IMR-90 (cell line): ENCODE data around the gene LAMB3. TPM values are rescaled to one million over a fixed set of nuclear protein-coding genes. Genes with fewer than 3 reads are reported as not detected.

Experiments
- ATAC-seq: fragments of 200-7000 bp; cut with Tn5 transposase; 2 replicates; pipeline ENCODE4 v1.9.1; 2020; ENCODE audit warnings: low read depth, mild to moderate bottlenecking, moderate library complexity
- BruUV-seq: library from RNA; stranded (reverse); fragments of 400-500 nt; replicated peaks from 2 replicates; lab custom pipeline; 2021; lab: Mats Ljungman, UMichigan
- CTCF ChIA-PET: fragments of 300-600 bp; formaldehyde crosslinking; extraction: SDS; loops from one replicate; lab custom pipeline; 2021; ENCODE audit warnings: antibody characterized with exemption; lab: Yijun Ruan, JAX
- POLR2A ChIA-PET: fragments of 300-600 bp; sonication (Branson Sonifier 250); formaldehyde crosslinking; loops from one replicate; lab custom pipeline; 2022; ENCODE audit warnings: antibody characterized with exemption; ENCODE audit not compliant: unreplicated experiment; lab: Charles Lee
- DNase-seq: peaks from one replicate; pipeline ENCODE4 v3.0.0; 2013
- H2AFZ ChIP-seq: replicated peaks from 2 replicates; pipeline ENCODE3; 2013; ENCODE audit warnings: low read length, mild to moderate bottlenecking; ENCODE audit not compliant: poor library complexity
- H2AK5ac ChIP-seq: 2 replicates; pipeline ENCODE4 v1.6.1; 2013; ENCODE audit warnings: low read depth, low read length, inconsistent platforms
- H2AK9ac ChIP-seq: replicated peaks from 2 replicates; pipeline ENCODE3; 2013; ENCODE audit warnings: mild to moderate bottlenecking, low read depth, low read length, moderate library complexity; ENCODE audit not compliant: poor library complexity
- H2BK120ac ChIP-seq: 2 replicates; pipeline ENCODE4 v1.6.1; 2013; ENCODE audit warnings: low read depth, low read length, inconsistent platforms
- H2BK15ac ChIP-seq: 3 replicates; pipeline ENCODE4 v1.6.1; 2013; ENCODE audit warnings: low read depth, low read length, inconsistent platforms
- H2BK20ac ChIP-seq: 2 replicates; pipeline ENCODE4 v1.6.1; 2013; ENCODE audit warnings: low read depth, mild to moderate bottlenecking, inconsistent platforms, low read length, moderate library complexity
- H2BK5ac ChIP-seq: 2 replicates; pipeline ENCODE4 v1.6.1; 2013; ENCODE audit warnings: mild to moderate bottlenecking, low read depth, low read length, inconsistent platforms; ENCODE audit not compliant: poor library complexity, severe bottlenecking
- H3K14ac ChIP-seq: replicated peaks from 2 replicates; pipeline ENCODE4 v1.6.1; 2013; ENCODE audit warnings: low read depth, low read length, inconsistent platforms
- H3K18ac ChIP-seq: 2 replicates; pipeline ENCODE4 v1.6.1; 2013; ENCODE audit warnings: low read depth, low read length, control low read depth
- H3K23ac ChIP-seq: 2 replicates; pipeline ENCODE4 v1.6.1; 2013; ENCODE audit warnings: low read depth, low read length, inconsistent platforms
- H3K27ac ChIP-seq: 2 replicates; pipeline ENCODE4 v1.5.1; 2013; ENCODE audit warnings: mild to moderate bottlenecking, control low read depth, low read length; ENCODE audit not compliant: insufficient read depth
- H3K27me3 ChIP-seq: 2 replicates; pipeline ENCODE4 v1.6.1; 2013; ENCODE audit warnings: low read length; ENCODE audit not compliant: control insufficient read depth, insufficient read depth
- H3K36me3 ChIP-seq: 2 replicates; pipeline ENCODE4 v1.6.1; 2013; ENCODE audit warnings: low read length, mixed read lengths; ENCODE audit not compliant: control insufficient read depth, insufficient read depth
- H3K4ac ChIP-seq: 2 replicates; pipeline ENCODE4 v1.6.1; 2013; ENCODE audit warnings: low read depth, low read length, inconsistent platforms
- H3K4me1 ChIP-seq: 2 replicates; pipeline ENCODE4 v1.6.1; 2013; ENCODE audit warnings: low read length, mixed read lengths; ENCODE audit not compliant: control insufficient read depth, insufficient read depth
- H3K4me2 ChIP-seq: 2 replicates; pipeline ENCODE4 v1.6.1; 2013; ENCODE audit warnings: low read depth, mild to moderate bottlenecking, control low read depth, low read length, moderate library complexity
- H3K4me3 ChIP-seq: 2 replicates; pipeline ENCODE4 v1.5.1; 2013; ENCODE audit warnings: low read depth, mild to moderate bottlenecking, control low read depth, low read length, moderate library complexity; ENCODE audit not compliant: insufficient read depth
- H3K56ac ChIP-seq: 2 replicates; pipeline ENCODE4 v1.6.1; 2013; ENCODE audit warnings: low read length, inconsistent platforms; ENCODE audit not compliant: insufficient read depth; ENCODE audit errors: extremely low read depth
- H3K79me1 ChIP-seq, 2 experiments: 2 replicates each; pipeline ENCODE4 v1.6.1; 2013; ENCODE audit warnings: low read length in 2 of 2, inconsistent platforms in 1 of 2, low read depth in 1 of 2
- H3K9ac ChIP-seq: 2 replicates; pipeline ENCODE4 v1.6.1; 2013; ENCODE audit warnings: low read depth, low read length, control low read depth
- H3K9me1 ChIP-seq: 2 replicates; pipeline ENCODE4 v1.6.1; 2013; ENCODE audit warnings: low read length, inconsistent platforms; ENCODE audit not compliant: insufficient read depth
- H3K9me3 ChIP-seq: 2 replicates; pipeline ENCODE4 v1.6.1; 2013; ENCODE audit warnings: low read length; ENCODE audit not compliant: control insufficient read depth, insufficient read depth
- H4K20me1 ChIP-seq: 2 replicates; pipeline ENCODE4 v1.6.1; 2013; ENCODE audit warnings: low read length, inconsistent platforms; ENCODE audit not compliant: insufficient read depth
- H4K5ac ChIP-seq: 2 replicates; pipeline ENCODE4 v1.6.1; 2013; ENCODE audit warnings: mild to moderate bottlenecking, low read depth, low read length, control low read depth
- H4K8ac ChIP-seq, 2 experiments: 2 replicates each; pipeline ENCODE4 v1.6.1; 2013; ENCODE audit warnings: low read depth in 2 of 2, low read length in 2 of 2, control low read depth in 1 of 2, inconsistent platforms in 1 of 2
- H4K91ac ChIP-seq: 2 replicates; pipeline ENCODE4 v1.6.1; 2013; ENCODE audit warnings: low read depth, low read length, inconsistent platforms; ENCODE audit not compliant: insufficient read depth
- CEBPB ChIP-seq: IDR thresholded peaks from 2 replicates; pipeline ENCODE4 v1.6.1; 2012; ENCODE audit warnings: low read depth, low read length, improper control_type of control experiment
- CHD1 ChIP-seq: IDR thresholded peaks from 2 replicates; pipeline ENCODE4 v1.6.1; 2012; ENCODE audit warnings: low read depth, low read length, improper control_type of control experiment
- NFE2L2 ChIP-seq: fragments of 150-350 bp; IDR thresholded peaks from 2 replicates; pipeline ENCODE4 v1.6.1; 2016; ENCODE audit warnings: low read depth, mild to moderate bottlenecking, low read length
- POLR2A ChIP-seq: IDR thresholded peaks from 2 replicates; pipeline ENCODE4 v1.6.1; 2012; ENCODE audit warnings: mild to moderate bottlenecking, low read depth, low read length
- RAD21 ChIP-seq: IDR thresholded peaks from 2 replicates; pipeline ENCODE4 v1.6.1; 2012; ENCODE audit warnings: low read length, improper control_type of control experiment
- RCOR1 ChIP-seq: IDR thresholded peaks from 2 replicates; pipeline ENCODE4 v1.6.1; 2012; ENCODE audit warnings: mild to moderate bottlenecking, low read length, improper control_type of control experiment; ENCODE audit not compliant: insufficient replicate concordance
- RFX5 ChIP-seq: IDR thresholded peaks from 2 replicates; pipeline ENCODE4 v1.8.0; 2012; ENCODE audit warnings: low read depth, mild to moderate bottlenecking, low read length, moderate library complexity
- WGBS, 2 experiments: methylation state at CpG; one replicate each; pipeline versions ENCODE4 v1.1.5 to v1.1.7; 2013; ENCODE audit warnings: missing lambda C conversion rate in 2 of 2; ENCODE audit not compliant: insufficient read length in 1 of 2; ENCODE audit errors: extremely low coverage in 2 of 2; 5-methylcytosine and 5-hydroxymethylcytosine counted together
- dilution Hi-C: fragments of 300-500 bp; cut with HindIII; formaldehyde crosslinking; loops from one replicate; pipeline ENCODE4 v1.14.3; 2018; ENCODE audit warnings: low sequenced_read_pairs; ENCODE audit not compliant: unreplicated experiment
- in situ Hi-C: fragments of 300-500 bp; cut with MboI; formaldehyde crosslinking; loops from 3 replicates; pipeline ENCODE4 v1.14.3; 2019; ENCODE audit warnings: low sequenced_read_pairs, inconsistent platforms, mixed read lengths
- intact Hi-C: fragments of 100-400 bp; cut with micrococcal nuclease; formaldehyde crosslinking; loops from 2 replicates; pipeline ENCODE4 v1.10.0; 2022
- polyA plus RNA-seq, 3 experiments: library from polyadenylated mRNA; depleted of rRNA; stranded (reverse); fragments of >200 nt; gene quantifications; 2 replicates each; pipeline ENCODE4 v1.2.3, GENCODE V29; 2012; ENCODE audit warnings: low replicate concordance in 1 of 3
- total RNA-seq: library from RNA; depleted of rRNA; stranded (reverse); fragments of >200 nt; gene quantifications from 2 replicates; pipeline ENCODE4 v1.2.3, GENCODE V29; 2012
- TF ChIP-seq, protein P1 (sequence below): fragments of 150-350 bp; IDR thresholded peaks from 2 replicates; pipeline ENCODE4 v1.6.1; 2017; ENCODE audit warnings: mild to moderate bottlenecking, antibody characterized with exemption, low read length, low read depth
- TF ChIP-seq, protein P2 (sequence below): fragments of 150-350 bp; IDR thresholded peaks from 2 replicates; pipeline ENCODE4 v1.6.1; 2016; ENCODE audit warnings: low read depth, mild to moderate bottlenecking, low read length, moderate library complexity, borderline replicate concordance

LAMB3 gene
- total and polyA plus RNA-seq, 2 of the 4 experiments (the other 2 are of a cell fraction): 0.72 to 2.1 TPM

DNA sequence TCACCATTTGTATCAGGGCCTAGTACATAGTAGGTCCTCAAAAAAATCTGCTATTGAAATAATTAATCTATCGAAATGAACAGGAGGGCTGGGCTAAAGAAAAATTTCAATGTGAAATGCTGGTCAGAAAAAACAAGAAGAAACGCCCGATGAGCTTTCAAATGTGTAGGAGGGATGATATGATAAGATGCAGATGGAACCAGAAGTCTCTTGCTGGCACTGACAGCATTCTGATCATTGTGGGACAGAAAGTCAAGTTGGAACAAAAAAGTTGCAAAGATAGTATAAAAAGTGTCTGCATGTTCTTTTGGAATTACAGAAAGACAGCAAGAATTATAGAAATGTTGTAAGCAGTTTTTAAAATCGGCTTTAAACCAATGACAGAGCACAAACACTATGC lies 34.1 kb upstream of the LAMB3 start:
- Histone ChIP-seq H2AFZ (no peak overlapping the region), H3K14ac (no peak overlapping the region), H3K27ac (no peak overlapping the region), H3K23ac (no peak overlapping the region), H2BK20ac (no peak overlapping the region), H3K9me3 (no peaks in the 10 kb centered on the region), H2BK5ac (no peak overlapping the region), H2BK120ac (no peak overlapping the region), H2AK5ac (no peak overlapping the region), H3K4me3 (no peak overlapping the region), H3K27me3 (no peaks in the 10 kb centered on the region), H3K79me1 (no peaks in the 10 kb centered on the region), H3K56ac (no peak overlapping the region), H4K91ac (no peak overlapping the region), H3K9ac (no peak overlapping the region), H3K36me3 (no peaks in the 10 kb centered on the region), H2BK15ac (no peak overlapping the region), H2AK9ac (no peak overlapping the region), H3K4me1 (0 out of 2 replicates have a peak, but pooled peaks cover 3% of the 10 kb centered on the region), H3K9me1 (0 out of 2 replicates have a peak, but pooled peaks cover 4% of the 10 kb centered on the region), H3K18ac (no peak overlapping the region), H3K4me2 (no peak overlapping the region), H4K5ac (no peak overlapping the region), H3K4ac (no peak overlapping the region), H4K20me1 (no peaks in the 10 kb centered on the region), H4K8ac (no peak overlapping the region)
- no peak for DNase-seq
- WGBS, 2 experiments: no CpG with 5 or more reads among the region's 4 CpGs
- ChIA-PET CTCF (no interaction called here), POLR2A (no interaction called here)
- intact Hi-C loops (no loop called here), in situ Hi-C loops (no loop called here), dilution Hi-C loops (no loop called here)
- no TSS peak for BruUV-seq
- no peak for ATAC-seq
- TF ChIP-seq, protein P1, sequence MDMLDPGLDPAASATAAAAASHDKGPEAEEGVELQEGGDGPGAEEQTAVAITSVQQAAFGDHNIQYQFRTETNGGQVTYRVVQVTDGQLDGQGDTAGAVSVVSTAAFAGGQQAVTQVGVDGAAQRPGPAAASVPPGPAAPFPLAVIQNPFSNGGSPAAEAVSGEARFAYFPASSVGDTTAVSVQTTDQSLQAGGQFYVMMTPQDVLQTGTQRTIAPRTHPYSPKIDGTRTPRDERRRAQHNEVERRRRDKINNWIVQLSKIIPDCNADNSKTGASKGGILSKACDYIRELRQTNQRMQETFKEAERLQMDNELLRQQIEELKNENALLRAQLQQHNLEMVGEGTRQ: no peak
- TF ChIP-seq, protein P2, sequence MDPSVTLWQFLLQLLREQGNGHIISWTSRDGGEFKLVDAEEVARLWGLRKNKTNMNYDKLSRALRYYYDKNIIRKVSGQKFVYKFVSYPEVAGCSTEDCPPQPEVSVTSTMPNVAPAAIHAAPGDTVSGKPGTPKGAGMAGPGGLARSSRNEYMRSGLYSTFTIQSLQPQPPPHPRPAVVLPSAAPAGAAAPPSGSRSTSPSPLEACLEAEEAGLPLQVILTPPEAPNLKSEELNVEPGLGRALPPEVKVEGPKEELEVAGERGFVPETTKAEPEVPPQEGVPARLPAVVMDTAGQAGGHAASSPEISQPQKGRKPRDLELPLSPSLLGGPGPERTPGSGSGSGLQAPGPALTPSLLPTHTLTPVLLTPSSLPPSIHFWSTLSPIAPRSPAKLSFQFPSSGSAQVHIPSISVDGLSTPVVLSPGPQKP: no peak
- TF ChIP-seq RAD21 (no peak), RFX5 (no peak), CHD1 (no peak), CEBPB (no peak), RCOR1 (no peak), POLR2A (no peak), NFE2L2 (no peak)
